HEK293 (cell line): ENCODE results near the gene DUSP15.

Experiments
- CTCF ChIA-PET: fragments of 350-600 bp; formaldehyde crosslinking; extraction: SDS; loops from one replicate; lab custom pipeline; 2021; ENCODE audit warnings: antibody characterized with exemption; lab: Yijun Ruan, JAX
- POLR2A ChIA-PET: fragments of 300-600 bp; formaldehyde crosslinking; extraction: SDS; loops from one replicate; lab custom pipeline; 2020; ENCODE audit warnings: antibody characterized with exemption, inconsistent platforms; lab: Yijun Ruan, JAX
- H3K27ac ChIP-seq: fragments of 200-500 bp; sonication (Bioruptor generic); 2 replicates; pipeline ENCODE4 v1.5.1; 2014; ENCODE audit warnings: low read depth, low read length, control low read depth, inconsistent platforms; ENCODE audit errors: extremely low read depth
- H3K36me3 ChIP-seq, 2 experiments: fragments of 200-500 bp in 1 of 2; sonication (Bioruptor generic) in 1 of 2; 1 replicate in 1 of 2; 2 replicates in 1 of 2; pipeline ENCODE4 v1.5.1; 2014 to 2017; ENCODE audit warnings: inconsistent platforms in 2 of 2, low read length in 2 of 2; ENCODE audit not compliant: control insufficient read depth in 2 of 2, insufficient read depth in 1 of 2
- H3K4me1 ChIP-seq: fragments of 200-500 bp; sonication (Bioruptor generic); 2 replicates; pipeline ENCODE4 v1.5.1; 2014; ENCODE audit warnings: mild to moderate bottlenecking, low read length, inconsistent platforms; ENCODE audit not compliant: control insufficient read depth, insufficient read depth
- H3K4me3 ChIP-seq: 2 replicates; pipeline ENCODE4 v1.5.1; 2011; ENCODE audit warnings: low read depth, mild to moderate bottlenecking, control low read depth, low read length, moderate library complexity
- H3K9me3 ChIP-seq: fragments of 200-500 bp; sonication (Bioruptor generic); 2 replicates; pipeline ENCODE4 v1.5.1; 2014; ENCODE audit warnings: low read depth, low read length, inconsistent platforms; ENCODE audit not compliant: control insufficient read depth, insufficient read depth
- EGR2 ChIP-seq: fragments of 450-650 bp; formaldehyde crosslinking; IDR thresholded peaks from 2 replicates; pipeline ENCODE4 v1.5.1; 2016; ENCODE audit warnings: low read depth, missing biosample characterization, missing genetic modification characterization
- IKZF3 ChIP-seq: fragments of 450-650 bp; IDR thresholded peaks from 2 replicates; pipeline ENCODE4 v1.5.0; 2018; ENCODE audit warnings: missing biosample characterization, mild to moderate bottlenecking, missing genetic modification characterization, moderate library complexity
- SP2 ChIP-seq: fragments of 450-650 bp; formaldehyde crosslinking; IDR thresholded peaks from 2 replicates; pipeline ENCODE4 v1.5.1; 2016; ENCODE audit warnings: missing biosample characterization, missing genetic modification characterization
- YY1 ChIP-seq: fragments of 450-650 bp; formaldehyde crosslinking; IDR thresholded peaks from 2 replicates; pipeline ENCODE4 v1.5.1; 2018; ENCODE audit warnings: missing biosample characterization, missing genetic modification characterization
- ZBTB20 ChIP-seq: fragments of 450-650 bp; formaldehyde crosslinking; IDR thresholded peaks from 2 replicates; pipeline ENCODE4 v1.5.1; 2016; ENCODE audit warnings: missing biosample characterization, missing genetic modification characterization
- ZFHX2 ChIP-seq: fragments of 450-650 bp; formaldehyde crosslinking; conservative IDR thresholded peaks from 2 replicates; pipeline ENCODE4 v1.5.1; 2016; ENCODE audit warnings: missing biosample characterization, missing genetic modification characterization
- ZFP69B ChIP-seq: fragments of 450-650 bp; formaldehyde crosslinking; IDR thresholded peaks from 2 replicates; pipeline ENCODE4 v1.5.1; 2016; ENCODE audit warnings: missing biosample characterization, missing genetic modification characterization
- ZNF112 ChIP-seq: fragments of 450-650 bp; formaldehyde crosslinking; IDR thresholded peaks from 2 replicates; pipeline ENCODE4 v1.5.0; 2017; ENCODE audit warnings: missing biosample characterization, missing genetic modification characterization
- ZNF157 ChIP-seq: fragments of 450-650 bp; formaldehyde crosslinking; IDR thresholded peaks from 2 replicates; pipeline ENCODE4 v1.5.1; 2016; ENCODE audit warnings: missing biosample characterization, missing genetic modification characterization
- ZNF202 ChIP-seq: fragments of 450-650 bp; formaldehyde crosslinking; IDR thresholded peaks from 2 replicates; pipeline ENCODE4 v1.5.1; 2016; ENCODE audit warnings: missing biosample characterization, missing genetic modification characterization, borderline replicate concordance
- ZNF211 ChIP-seq: fragments of 450-650 bp; formaldehyde crosslinking; IDR thresholded peaks from 2 replicates; pipeline ENCODE4 v1.5.1; 2016; ENCODE audit warnings: low read depth, missing biosample characterization, missing genetic modification characterization
- ZNF48 ChIP-seq: fragments of 450-650 bp; formaldehyde crosslinking; IDR thresholded peaks from 2 replicates; pipeline ENCODE4 v1.5.1; 2016; ENCODE audit warnings: missing biosample characterization, missing genetic modification characterization
- ZNF585B ChIP-seq: fragments of 450-650 bp; formaldehyde crosslinking; IDR thresholded peaks from 2 replicates; pipeline ENCODE4 v1.5.1; 2016; ENCODE audit warnings: missing biosample characterization, missing genetic modification characterization
- ZNF600 ChIP-seq: fragments of 450-650 bp; formaldehyde crosslinking; IDR thresholded peaks from 2 replicates; pipeline ENCODE4 v1.5.1; 2016; ENCODE audit warnings: missing biosample characterization, missing genetic modification characterization
- ZNF610 ChIP-seq: fragments of 450-650 bp; formaldehyde crosslinking; IDR thresholded peaks from 2 replicates; pipeline ENCODE4 v1.5.1; 2016; ENCODE audit warnings: missing biosample characterization, missing genetic modification characterization, borderline replicate concordance
- ZNF654 ChIP-seq: fragments of 450-650 bp; formaldehyde crosslinking; IDR thresholded peaks from 2 replicates; pipeline ENCODE4 v1.5.1; 2016; ENCODE audit warnings: low read depth, missing biosample characterization, missing genetic modification characterization
- ZSCAN23 ChIP-seq: fragments of 450-650 bp; formaldehyde crosslinking; IDR thresholded peaks from 2 replicates; pipeline ENCODE4 v1.5.1; 2016; ENCODE audit warnings: missing biosample characterization, missing genetic modification characterization
- TF ChIP-seq, protein P1 (sequence below): fragments of 450-650 bp; formaldehyde crosslinking; IDR thresholded peaks from 2 replicates; pipeline ENCODE4 v1.5.1; 2016; ENCODE audit warnings: missing biosample characterization, missing genetic modification characterization
- TF ChIP-seq, protein P2 (sequence below): fragments of 450-650 bp; formaldehyde crosslinking; IDR thresholded peaks from 2 replicates; pipeline ENCODE4 v1.5.1; 2016; ENCODE audit warnings: missing biosample characterization, missing genetic modification characterization
- TF ChIP-seq, protein P3 (sequence below): fragments of 450-650 bp; formaldehyde crosslinking; IDR thresholded peaks from 2 replicates; pipeline ENCODE4 v1.5.1; 2016; ENCODE audit warnings: missing biosample characterization, missing genetic modification characterization

The DUSP15 gene

GRCh38 chr20:31845300-31845863, 24.9 kb downstream of the DUSP15 start, which contains the start of gene FOXS1:
Gene FOXS1, minus strand, starts transcription at chr20:31845604. Its CDS starts 62 bp downstream, at chr20:31845542.
- no peak within 1 kb of the TSS for H3K4me3 ChIP-seq
- H3K27ac ChIP-seq, result no peak within 1 kb of the TSS
- ChIA-PET CTCF (interaction anchor here (0.6 to 4.9 kb wide), 9 partner anchors 10 to 385 kb away, joined by 3 to 87 read pairs (median 9); no protein-coding TSS in a partner anchor), POLR2A (interaction anchor here (0.5 kb wide), 1 partner anchor 96 kb away, joined by 3 read pairs; no protein-coding TSS in a partner anchor)
- TF ChIP-seq ZFP69B (tag by site-specific recombination) (no peak), EGR2 (tag by site-specific recombination) (peak; percentile 91), ZFHX2 (tag by site-specific recombination) (peak; percentile 81), SP2 (tag by site-specific recombination) (peak; percentile 26; the same call in 1 of the 2 replicates)
- no peaks in the 10 kb centered on the region for H3K9me3 ChIP-seq
- no peaks in the 10 kb centered on the region for H3K36me3 ChIP-seq
- H3K4me1 ChIP-seq, result no peaks in the 10 kb centered on the region

DNA sequence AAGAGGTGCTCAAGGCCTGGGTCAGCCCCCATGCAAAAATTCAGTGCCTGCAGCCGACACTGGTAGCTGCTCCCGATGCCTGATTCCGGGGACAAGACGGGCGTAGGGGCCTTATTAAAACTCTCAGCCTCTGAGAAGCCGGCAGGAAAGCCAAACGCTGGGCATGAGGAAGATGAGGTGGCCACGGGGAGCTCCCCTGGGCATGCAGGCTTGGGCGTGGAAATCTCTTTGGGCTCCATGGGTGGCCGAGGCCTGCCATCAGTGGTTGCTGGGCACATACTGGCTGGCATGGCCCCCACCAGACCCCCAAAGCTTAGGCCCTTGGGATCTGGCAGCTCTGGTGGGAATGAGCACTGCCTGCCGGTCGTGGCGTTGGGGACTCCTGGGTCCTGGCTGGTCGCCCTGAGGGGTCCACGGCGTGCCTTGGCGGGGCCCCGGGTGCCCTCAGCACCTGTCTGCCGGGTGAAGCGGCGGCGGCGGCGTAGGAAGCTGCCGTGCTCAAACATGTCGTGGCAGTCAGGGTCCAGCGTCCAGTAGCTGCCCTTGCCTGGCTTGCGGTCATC, 25.5 kb downstream of the DUSP15 start:
- no peak overlapping the region for H3K4me3 ChIP-seq
- ChIA-PET POLR2A (interaction anchor here (0.5 kb wide), 1 partner anchor 96 kb away, joined by 3 read pairs; no protein-coding TSS in a partner anchor), CTCF (interaction anchor here (0.6 to 4.9 kb wide), 7 partner anchors 8 to 384 kb away, joined by 3 to 87 read pairs (median 6); no protein-coding TSS in a partner anchor)
- no peaks in the 10 kb centered on the region for H3K9me3 ChIP-seq
- H3K27ac ChIP-seq, result no peak overlapping the region
- no peaks in the 10 kb centered on the region for H3K36me3 ChIP-seq
- no peaks in the 10 kb centered on the region for H3K4me1 ChIP-seq
- TF ChIP-seq ZNF600 (tag by site-specific recombination), result no peak
- TF ChIP-seq ZNF610 (tag by site-specific recombination), result no peak
- no peak for TF ChIP-seq ZSCAN23 (tag by site-specific recombination)
- no peak for TF ChIP-seq ZBTB20
- no peak for TF ChIP-seq ZNF585B (tag by site-specific recombination)
- TF ChIP-seq ZNF202, result no peak
- TF ChIP-seq ZNF48 (tag by site-specific recombination), result no peak
- TF ChIP-seq, protein P1, sequence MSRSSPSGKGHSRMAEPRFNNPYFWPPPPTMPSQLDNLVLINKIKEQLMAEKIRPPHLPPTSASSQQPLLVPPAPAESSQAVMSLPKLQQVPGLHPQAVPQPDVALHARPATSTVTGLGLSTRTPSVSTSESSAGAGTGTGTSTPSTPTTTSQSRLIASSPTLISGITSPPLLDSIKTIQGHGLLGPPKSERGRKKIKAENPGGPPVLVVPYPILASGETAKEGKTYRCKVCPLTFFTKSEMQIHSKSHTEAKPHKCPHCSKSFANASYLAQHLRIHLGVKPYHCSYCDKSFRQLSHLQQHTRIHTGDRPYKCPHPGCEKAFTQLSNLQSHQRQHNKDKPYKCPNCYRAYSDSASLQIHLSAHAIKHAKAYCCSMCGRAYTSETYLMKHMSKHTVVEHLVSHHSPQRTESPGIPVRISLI (tag by site-specific recombination), result no peak
- no peak for TF ChIP-seq ZNF211 (tag by site-specific recombination)
- no peak for TF ChIP-seq ZNF654
- TF ChIP-seq, protein P2, sequence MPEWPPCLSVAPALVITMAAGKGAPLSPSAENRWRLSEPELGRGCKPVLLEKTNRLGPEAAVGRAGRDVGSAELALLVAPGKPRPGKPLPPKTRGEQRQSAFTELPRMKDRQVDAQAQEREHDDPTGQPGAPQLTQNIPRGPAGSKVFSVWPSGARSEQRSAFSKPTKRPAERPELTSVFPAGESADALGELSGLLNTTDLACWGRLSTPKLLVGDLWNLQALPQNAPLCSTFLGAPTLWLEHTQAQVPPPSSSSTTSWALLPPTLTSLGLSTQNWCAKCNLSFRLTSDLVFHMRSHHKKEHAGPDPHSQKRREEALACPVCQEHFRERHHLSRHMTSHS (tag by site-specific recombination), result no peak
- TF ChIP-seq ZNF112 (tag by site-specific recombination), result no peak
- TF ChIP-seq, protein P3, sequence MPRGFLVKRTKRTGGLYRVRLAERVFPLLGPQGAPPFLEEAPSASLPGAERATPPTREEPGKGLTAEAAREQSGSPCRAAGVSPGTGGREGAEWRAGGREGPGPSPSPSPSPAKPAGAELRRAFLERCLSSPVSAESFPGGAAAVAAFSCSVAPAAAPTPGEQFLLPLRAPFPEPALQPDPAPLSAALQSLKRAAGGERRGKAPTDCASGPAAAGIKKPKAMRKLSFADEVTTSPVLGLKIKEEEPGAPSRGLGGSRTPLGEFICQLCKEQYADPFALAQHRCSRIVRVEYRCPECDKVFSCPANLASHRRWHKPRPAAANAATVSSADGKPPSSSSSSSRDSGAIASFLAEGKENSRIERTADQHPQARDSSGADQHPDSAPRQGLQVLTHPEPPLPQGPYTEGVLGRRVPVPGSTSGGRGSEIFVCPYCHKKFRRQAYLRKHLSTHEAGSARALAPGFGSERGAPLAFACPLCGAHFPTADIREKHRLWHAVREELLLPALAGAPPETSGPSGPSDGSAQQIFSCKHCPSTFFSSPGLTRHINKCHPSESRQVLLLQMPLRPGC (tag by site-specific recombination), result no peak
- no peak for TF ChIP-seq YY1
- no peak for TF ChIP-seq ZNF157 (tag by site-specific recombination)
- TF ChIP-seq IKZF3 (tag by site-specific recombination), result no peak
- TF ChIP-seq, all 188 proteins: peak for 0
